ENCODE results near the gene GATB.

GATB gene

GRCh38 chr4:151694961-151695720 is 65.7 kb downstream of the GATB start:
- ATAC-seq = no peak
- TF ChIP-seq ZFP30 (CRISPR knock-in tag; IDR thresholded peaks at IDR 0.05) (no peak), TOX (CRISPR knock-in tag; IDR thresholded peaks at IDR 0.05; ENCODE audit: borderline replicate concordance) (no peak), TSHZ2 (CRISPR knock-in tag; IDR thresholded peaks at IDR 0.05) (no peak), PPARA (CRISPR knock-in tag; IDR thresholded peaks at IDR 0.05; ENCODE audit: borderline replicate concordance) (no peak), CREB5 (CRISPR knock-in tag; IDR thresholded peaks at IDR 0.05; ENCODE audit: low read depth) (no peak), ZC3H10 (CRISPR knock-in tag; IDR thresholded peaks at IDR 0.05) (no peak), POU6F1 (CRISPR knock-in tag; IDR thresholded peaks at IDR 0.05; ENCODE audit: borderline replicate concordance, low read depth) (no peak), ZNF8 (CRISPR knock-in tag; IDR thresholded peaks at IDR 0.05) (no peak), RARB (CRISPR knock-in tag; IDR thresholded peaks at IDR 0.05) (no peak), OSR1 (CRISPR knock-in tag; IDR thresholded peaks at IDR 0.05) (no peak), ZFP3 (CRISPR knock-in tag; IDR thresholded peaks at IDR 0.05) (no peak), ZNF565 (CRISPR knock-in tag; conservative IDR thresholded peaks at IDR 0.05; ENCODE audit: low read depth) (no peak), CSDC2 (CRISPR knock-in tag; IDR thresholded peaks at IDR 0.05) (no peak), CSRNP3 (CRISPR knock-in tag; IDR thresholded peaks at IDR 0.05) (no peak), TCF4 (CRISPR knock-in tag; IDR thresholded peaks at IDR 0.05; ENCODE audit: borderline replicate concordance) (no peak), ISL1 (CRISPR knock-in tag; IDR thresholded peaks at IDR 0.05) (no peak)

- no peak for TF ChIP-seq RARB (CRISPR knock-in tag; IDR thresholded peaks at IDR 0.05)
- TF ChIP-seq SNAI2 (CRISPR knock-in tag; IDR thresholded peaks at IDR 0.05) = no peak
- TF ChIP-seq TCF4 (CRISPR knock-in tag; IDR thresholded peaks at IDR 0.05; ENCODE audit: borderline replicate concordance) = no peak
- TF ChIP-seq ESRRG (CRISPR knock-in tag; IDR thresholded peaks at IDR 0.05) = no peak
- no peak for TF ChIP-seq OSR1 (CRISPR knock-in tag; IDR thresholded peaks at IDR 0.05)
- no peak for TF ChIP-seq ZNF8 (CRISPR knock-in tag; IDR thresholded peaks at IDR 0.05)
- no peak for TF ChIP-seq ZNF565 (CRISPR knock-in tag; conservative IDR thresholded peaks at IDR 0.05; ENCODE audit: low read depth)
- no peak for TF ChIP-seq CSDC2 (CRISPR knock-in tag; IDR thresholded peaks at IDR 0.05)
- TF ChIP-seq PATZ1 (CRISPR knock-in tag; IDR thresholded peaks at IDR 0.05; ENCODE audit: borderline replicate concordance) = no peak
- no peak for TF ChIP-seq ZFP30 (CRISPR knock-in tag; IDR thresholded peaks at IDR 0.05)
- TF ChIP-seq CREB5 (CRISPR knock-in tag; IDR thresholded peaks at IDR 0.05; ENCODE audit: low read depth) = no peak
- no peak for ATAC-seq
These were observed 67.8 kb downstream of the GATB start for GRCh38 chr4:151692821-151693673.
